Fibroblast of skin of right quadriceps (primary cell): Measurements from ENCODE around the gene SLC9A1.
A peak's percentile ranks its signal among the peaks of the same experiment; 100 is the strongest.

Experiments
- DNase-seq: peaks from one replicate; pipeline ENCODE4 v3.0.0-alpha.2; 2013

The SLC9A1 gene

GRCh38 chr1:27060891-27061290 is 94.0 kb downstream of the SLC9A1 start:
- DNase-seq = no peak

- DNase-seq = no peak
Observed at GRCh38 chr1:27058966-27059669, 95.8 kb downstream of the SLC9A1 start.

GRCh38 chr1:27057801-27058625 is 96.9 kb downstream of the SLC9A1 start:
- DNase-seq = no peak

GRCh38 chr1:27057389-27057788 is 97.5 kb downstream of the SLC9A1 start:
- DNase-seq = no peak

GRCh38 chr1:27053977-27054753 is 100.8 kb downstream of the SLC9A1 start:
- no peak for DNase-seq

GRCh38 chr1:27052527-27052926 is 102.4 kb downstream of the SLC9A1 start:
- DNase-seq = no peak

GRCh38 chr1:27049607-27050006 is 105.3 kb downstream of the SLC9A1 start:
- no peak for DNase-seq

GRCh38 chr1:27049100-27049499 is 105.8 kb downstream of the SLC9A1 start:
- peak; percentile 28 for DNase-seq
